Measurements from ENCODE around the gene PNLDC1.

DNA sequence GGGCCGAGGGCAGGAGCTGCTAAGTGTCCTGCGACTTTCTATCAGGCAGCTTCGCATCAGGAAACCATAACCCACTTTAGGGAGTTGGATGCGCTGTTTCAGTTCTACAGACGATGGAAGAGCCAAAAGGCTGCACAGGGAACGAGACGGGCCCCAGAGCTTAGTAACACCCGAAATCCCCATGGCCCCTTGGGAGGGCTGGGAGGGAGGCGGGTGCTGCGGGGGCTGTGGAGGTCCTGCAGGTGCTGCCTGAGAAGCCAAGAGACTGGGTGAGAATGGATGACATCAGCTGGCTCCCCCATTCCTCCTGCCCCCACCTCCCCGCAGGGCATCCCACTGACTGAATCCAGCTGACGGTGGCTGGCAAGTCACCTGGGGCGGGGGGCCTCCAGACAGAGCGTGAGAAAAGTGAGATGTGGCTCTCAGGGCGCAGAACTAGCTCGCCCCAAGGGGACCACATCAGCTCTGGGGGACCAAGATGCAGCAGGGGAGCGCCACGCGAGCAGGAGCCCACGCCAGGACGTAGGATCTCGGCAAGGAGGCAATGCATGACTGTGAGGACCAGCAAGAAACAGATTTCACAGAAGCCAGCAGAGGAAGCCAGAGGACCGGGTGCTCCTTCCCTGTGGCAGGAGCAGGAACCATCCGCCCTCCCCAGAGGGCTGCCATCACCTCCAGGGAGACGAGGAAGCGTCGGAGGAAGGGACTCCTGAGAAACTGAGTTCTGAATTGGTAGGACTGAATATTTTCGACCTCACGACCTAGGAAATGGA lies 36.8 kb downstream of the PNLDC1 start:
- TF ChIP-seq, protein P1, sequence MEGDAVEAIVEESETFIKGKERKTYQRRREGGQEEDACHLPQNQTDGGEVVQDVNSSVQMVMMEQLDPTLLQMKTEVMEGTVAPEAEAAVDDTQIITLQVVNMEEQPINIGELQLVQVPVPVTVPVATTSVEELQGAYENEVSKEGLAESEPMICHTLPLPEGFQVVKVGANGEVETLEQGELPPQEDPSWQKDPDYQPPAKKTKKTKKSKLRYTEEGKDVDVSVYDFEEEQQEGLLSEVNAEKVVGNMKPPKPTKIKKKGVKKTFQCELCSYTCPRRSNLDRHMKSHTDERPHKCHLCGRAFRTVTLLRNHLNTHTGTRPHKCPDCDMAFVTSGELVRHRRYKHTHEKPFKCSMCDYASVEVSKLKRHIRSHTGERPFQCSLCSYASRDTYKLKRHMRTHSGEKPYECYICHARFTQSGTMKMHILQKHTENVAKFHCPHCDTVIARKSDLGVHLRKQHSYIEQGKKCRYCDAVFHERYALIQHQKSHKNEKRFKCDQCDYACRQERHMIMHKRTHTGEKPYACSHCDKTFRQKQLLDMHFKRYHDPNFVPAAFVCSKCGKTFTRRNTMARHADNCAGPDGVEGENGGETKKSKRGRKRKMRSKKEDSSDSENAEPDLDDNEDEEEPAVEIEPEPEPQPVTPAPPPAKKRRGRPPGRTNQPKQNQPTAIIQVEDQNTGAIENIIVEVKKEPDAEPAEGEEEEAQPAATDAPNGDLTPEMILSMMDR (IDR thresholded peaks at IDR 0.05): no peak
- TF ChIP-seq POLR2A (IDR thresholded peaks at IDR 0.05): no peak
